ENCODE results near the gene NRG2. TPM values are rescaled to one million over a fixed set of nuclear protein-coding genes. Genes with fewer than 3 reads are reported as not detected.

NRG2 gene
- total RNA-seq, 4 donors from 2014 or later, result 0.80 TPM; not detected in 3

DNA sequence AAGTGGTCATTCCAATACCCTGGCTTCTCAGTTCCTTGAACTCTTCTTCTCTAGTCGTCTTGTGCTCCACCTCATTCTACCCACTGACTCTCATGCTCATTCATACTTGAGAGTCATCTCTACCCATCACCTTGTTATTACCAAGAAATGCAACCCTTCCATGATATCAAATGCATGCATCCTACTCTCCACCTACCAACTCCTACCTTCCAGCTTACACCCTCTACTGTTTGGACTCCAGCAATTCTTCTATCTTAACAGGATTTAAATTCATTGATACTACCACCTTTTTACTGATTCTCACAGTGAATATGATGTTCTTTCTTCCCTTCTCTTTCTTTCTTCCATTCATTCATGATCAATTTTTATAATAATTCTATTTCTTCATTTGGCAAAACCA lies 30.7 kb downstream of the NRG2 start:
- Histone ChIP-seq H3K4me3 (no peak overlapping the region), H3K27ac (no peak overlapping the region), H3K27me3 (no peaks in the 10 kb centered on the region), H3K36me3 (no peaks in the 10 kb centered on the region), H3K9me3 (no peaks in the 10 kb centered on the region), H3K4me1 (no peaks in the 10 kb centered on the region)
- DNase-seq, result no peak
- TF ChIP-seq POLR2A (IDR thresholded peaks at IDR 0.05), result no peak
- TF ChIP-seq, protein P1, sequence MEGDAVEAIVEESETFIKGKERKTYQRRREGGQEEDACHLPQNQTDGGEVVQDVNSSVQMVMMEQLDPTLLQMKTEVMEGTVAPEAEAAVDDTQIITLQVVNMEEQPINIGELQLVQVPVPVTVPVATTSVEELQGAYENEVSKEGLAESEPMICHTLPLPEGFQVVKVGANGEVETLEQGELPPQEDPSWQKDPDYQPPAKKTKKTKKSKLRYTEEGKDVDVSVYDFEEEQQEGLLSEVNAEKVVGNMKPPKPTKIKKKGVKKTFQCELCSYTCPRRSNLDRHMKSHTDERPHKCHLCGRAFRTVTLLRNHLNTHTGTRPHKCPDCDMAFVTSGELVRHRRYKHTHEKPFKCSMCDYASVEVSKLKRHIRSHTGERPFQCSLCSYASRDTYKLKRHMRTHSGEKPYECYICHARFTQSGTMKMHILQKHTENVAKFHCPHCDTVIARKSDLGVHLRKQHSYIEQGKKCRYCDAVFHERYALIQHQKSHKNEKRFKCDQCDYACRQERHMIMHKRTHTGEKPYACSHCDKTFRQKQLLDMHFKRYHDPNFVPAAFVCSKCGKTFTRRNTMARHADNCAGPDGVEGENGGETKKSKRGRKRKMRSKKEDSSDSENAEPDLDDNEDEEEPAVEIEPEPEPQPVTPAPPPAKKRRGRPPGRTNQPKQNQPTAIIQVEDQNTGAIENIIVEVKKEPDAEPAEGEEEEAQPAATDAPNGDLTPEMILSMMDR (IDR thresholded peaks at IDR 0.05), result no peak

DNA sequence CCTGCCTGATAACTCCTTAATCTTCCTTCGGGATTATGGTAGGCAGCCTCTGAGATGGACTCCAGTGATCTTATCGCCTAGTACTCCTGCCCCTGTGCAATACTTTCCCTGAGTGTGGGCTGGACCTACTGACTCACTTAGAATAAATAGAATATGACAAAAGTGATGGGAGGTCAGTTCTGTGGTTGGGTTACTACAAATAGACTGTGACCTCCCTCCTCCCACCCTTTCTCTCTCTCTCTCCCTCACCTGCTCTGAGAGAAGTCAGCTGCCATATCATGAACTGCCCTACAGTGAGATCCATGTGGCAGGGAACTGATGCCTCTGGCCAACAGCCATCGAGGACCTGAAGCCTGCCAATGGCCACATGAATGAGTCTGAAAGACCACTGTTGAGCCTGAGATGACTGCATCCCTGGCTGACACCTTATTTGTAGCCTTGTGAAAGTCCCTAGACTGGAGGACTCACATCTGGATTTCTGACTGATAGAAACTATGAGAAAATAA lies 31.7 kb downstream of the NRG2 start:
- no peaks in the 10 kb centered on the region for H3K4me1 ChIP-seq
- H3K27me3 ChIP-seq, result no peaks in the 10 kb centered on the region
- H3K27ac ChIP-seq, result no peak overlapping the region
- no peak overlapping the region for H3K4me3 ChIP-seq
- DNase-seq, result no peak
- TF ChIP-seq, protein P1 (IDR thresholded peaks at IDR 0.05), result no peak
- TF ChIP-seq POLR2A (IDR thresholded peaks at IDR 0.05), result no peak
- no peaks in the 10 kb centered on the region for H3K36me3 ChIP-seq
- H3K9me3 ChIP-seq, result no peaks in the 10 kb centered on the region

DNA sequence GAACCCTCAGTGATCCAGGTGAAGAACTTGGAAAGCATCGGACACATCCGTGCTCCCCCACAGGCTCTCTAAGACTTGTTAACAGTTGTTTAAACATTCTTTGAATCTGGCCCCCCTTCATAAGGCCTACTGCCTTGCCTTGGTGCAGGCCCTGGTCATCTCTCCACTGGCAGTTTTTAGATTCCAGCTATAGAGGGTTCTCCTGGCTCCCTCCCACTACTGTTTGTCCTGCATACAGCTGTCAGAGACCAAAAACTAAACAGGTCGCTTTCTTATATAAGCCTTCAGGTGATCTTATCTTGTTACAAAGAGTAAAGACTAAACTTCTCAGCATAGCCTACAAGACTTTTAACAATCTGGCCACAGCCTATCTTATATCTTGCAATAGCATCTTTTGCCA lies 32.3 kb downstream of the NRG2 start:
- TF ChIP-seq, protein P1 (IDR thresholded peaks at IDR 0.05), result no peak
- TF ChIP-seq POLR2A (IDR thresholded peaks at IDR 0.05), result no peak
- Histone ChIP-seq H3K9me3 (no peaks in the 10 kb centered on the region), H3K27me3 (no peaks in the 10 kb centered on the region), H3K4me3 (no peak overlapping the region), H3K36me3 (no peaks in the 10 kb centered on the region), H3K4me1 (no peaks in the 10 kb centered on the region), H3K27ac (no peak overlapping the region)
- no peak for DNase-seq

DNA sequence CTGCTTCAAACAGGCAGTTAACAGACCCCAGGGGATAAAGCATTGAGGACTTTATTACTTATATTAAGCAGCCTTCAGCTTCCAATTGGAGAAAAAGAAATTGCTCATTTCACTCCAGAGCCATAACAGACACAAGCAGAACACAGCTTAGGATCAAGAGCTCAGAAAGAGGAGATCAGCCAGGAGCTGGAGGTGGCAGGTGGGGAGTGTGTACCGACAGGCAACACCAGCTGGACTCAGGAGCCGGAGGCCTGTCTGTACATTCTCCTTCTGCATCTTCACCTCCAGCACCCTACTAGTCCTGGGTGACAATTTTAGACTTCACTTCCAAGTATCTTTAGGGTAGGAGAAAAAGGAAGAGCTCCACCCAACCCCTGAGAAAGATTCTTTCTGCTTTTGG lies 35.8 kb downstream of the NRG2 start:
- Histone ChIP-seq H3K4me3 (no peak overlapping the region), H3K36me3 (no peaks in the 10 kb centered on the region), H3K4me1 (no peaks in the 10 kb centered on the region), H3K27me3 (no peaks in the 10 kb centered on the region), H3K27ac (no peak overlapping the region), H3K9me3 (no peaks in the 10 kb centered on the region)
- TF ChIP-seq, protein P1 (IDR thresholded peaks at IDR 0.05), result no peak
- no peak for TF ChIP-seq POLR2A (IDR thresholded peaks at IDR 0.05)
- no peak for DNase-seq

DNA sequence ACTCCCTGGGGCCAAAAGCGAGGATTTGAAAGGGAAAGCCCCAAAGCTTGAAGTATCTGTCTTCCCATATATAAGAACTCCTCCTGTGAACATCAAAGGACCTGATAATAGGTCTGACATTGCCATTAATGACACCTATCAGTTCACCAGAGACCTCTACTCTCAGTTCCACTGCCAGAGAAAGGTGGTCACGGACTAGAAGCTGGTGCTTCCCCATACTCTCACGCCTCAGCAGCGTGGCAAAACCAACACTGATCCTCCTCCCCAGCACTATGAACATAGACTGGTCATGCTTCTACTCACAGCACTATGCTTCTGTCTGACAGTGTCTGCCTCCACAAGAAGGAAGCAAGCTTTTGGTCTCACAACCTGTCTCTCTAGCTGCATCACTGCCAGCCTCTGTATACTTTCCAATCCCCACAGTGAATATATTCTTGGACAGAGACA lies 37.9 kb downstream of the NRG2 start:
- no peak for DNase-seq
- Histone ChIP-seq H3K27ac (no peak overlapping the region), H3K9me3 (no peaks in the 10 kb centered on the region), H3K27me3 (no peaks in the 10 kb centered on the region), H3K36me3 (no peaks in the 10 kb centered on the region), H3K4me3 (no peak overlapping the region), H3K4me1 (no peaks in the 10 kb centered on the region)
- no peak for TF ChIP-seq POLR2A (IDR thresholded peaks at IDR 0.05)
- TF ChIP-seq, protein P1 (IDR thresholded peaks at IDR 0.05), result no peak

DNA sequence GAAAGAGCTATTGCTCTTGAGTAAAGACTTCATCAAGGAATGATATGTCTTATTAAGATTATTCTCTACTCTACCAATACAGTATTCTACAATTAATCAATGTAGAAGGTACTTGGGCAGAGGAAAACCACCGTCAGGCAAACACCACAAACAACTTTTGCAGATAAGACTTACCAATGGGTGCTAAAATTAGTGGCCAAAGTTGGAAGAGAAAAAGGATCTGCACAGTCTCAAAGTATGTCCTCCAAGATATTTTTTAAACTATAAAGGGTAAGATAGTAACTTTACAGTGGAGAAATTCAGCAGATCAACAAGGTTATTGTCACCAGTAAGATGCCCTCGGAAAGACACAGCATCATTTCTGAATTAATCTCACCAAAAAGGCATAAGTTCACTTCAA lies 38.9 kb downstream of the NRG2 start:
- H3K4me1 ChIP-seq, result no peaks in the 10 kb centered on the region
- no peak overlapping the region for H3K27ac ChIP-seq
- no peak overlapping the region for H3K4me3 ChIP-seq
- H3K9me3 ChIP-seq, result no peaks in the 10 kb centered on the region
- TF ChIP-seq POLR2A (IDR thresholded peaks at IDR 0.05), result no peak
- TF ChIP-seq, protein P1 (IDR thresholded peaks at IDR 0.05), result no peak
- no peaks in the 10 kb centered on the region for H3K36me3 ChIP-seq
- H3K27me3 ChIP-seq, result no peaks in the 10 kb centered on the region
- no peak for DNase-seq
